AML-193 (cell line): ENCODE data around the gene EIF4A3.
A peak's percentile ranks its signal among the peaks of the same experiment; 100 is the strongest.

ENCODE experiments used
- DNase-seq, 2 experiments: peaks; one replicate each; lab custom pipeline; 2025; lab: John Stamatoyannopoulos, UW

Gene EIF4A3

DNA sequence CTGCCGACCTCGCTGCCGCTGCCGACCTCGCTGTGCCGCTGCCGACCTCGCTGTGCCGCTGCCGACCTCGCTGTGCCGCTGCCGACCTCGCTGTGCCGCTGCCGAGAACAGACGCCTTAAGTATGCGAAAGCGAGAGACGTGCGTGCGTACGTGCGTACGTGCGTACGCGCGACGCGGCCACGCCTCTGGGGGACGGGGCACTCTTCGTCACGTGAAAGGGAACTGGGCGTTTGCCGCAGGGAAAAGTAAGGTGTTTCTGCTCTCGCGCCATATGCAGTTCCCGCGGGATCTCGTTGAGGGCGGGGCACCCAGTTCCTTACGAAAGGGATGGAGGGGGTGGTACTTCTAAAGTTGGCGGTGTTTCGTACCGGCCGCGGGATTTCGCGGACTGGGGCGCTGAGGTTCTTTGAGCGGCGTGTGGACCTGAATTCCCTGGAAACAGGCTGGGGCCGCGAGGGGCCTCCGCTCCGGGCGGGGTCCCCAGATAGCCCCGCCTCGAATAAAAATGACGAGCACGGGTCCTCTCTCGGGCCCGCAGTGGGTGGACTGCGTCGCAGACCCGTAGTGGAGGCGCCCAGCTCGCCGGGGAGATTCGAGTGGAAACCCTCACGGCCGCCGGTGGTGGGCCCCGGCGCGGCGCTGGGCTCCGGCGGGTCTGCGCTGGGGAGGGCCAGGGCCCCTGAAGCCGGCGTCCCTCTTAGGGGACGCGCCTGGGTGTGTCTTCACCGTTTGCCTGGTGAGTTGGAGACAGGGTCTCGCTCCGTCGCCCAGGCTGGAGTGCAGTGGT is at the start of gene EIF4A3:
EIF4A3 (minus strand) TSS at position 94 of the 788 bp plus-strand sequence. CDS start 167 bp downstream, outside the sequence.
- DNase-seq: peak; percentile 98 to 99

DNA sequence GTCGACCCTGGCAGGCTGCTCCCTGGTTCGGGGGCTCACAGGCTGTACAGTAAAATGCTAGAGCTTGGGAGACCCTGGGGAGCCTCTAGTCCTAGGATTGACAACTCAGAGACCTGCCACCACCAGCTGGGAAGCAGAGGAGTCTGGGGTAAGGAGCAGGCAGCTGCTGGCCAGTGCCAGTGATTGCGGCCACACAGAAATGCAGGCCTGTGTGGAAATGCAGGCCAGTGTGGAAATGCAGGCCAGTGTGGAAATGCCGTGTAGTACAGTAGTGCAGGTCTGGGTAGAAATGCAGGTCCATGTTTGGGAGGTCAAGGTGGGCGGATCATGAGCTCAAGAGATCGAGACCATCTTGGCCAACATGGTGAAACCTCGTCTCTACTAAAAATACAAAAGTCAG is 49.7 kb upstream of the EIF4A3 start:
- DNase-seq: no peak

DNA sequence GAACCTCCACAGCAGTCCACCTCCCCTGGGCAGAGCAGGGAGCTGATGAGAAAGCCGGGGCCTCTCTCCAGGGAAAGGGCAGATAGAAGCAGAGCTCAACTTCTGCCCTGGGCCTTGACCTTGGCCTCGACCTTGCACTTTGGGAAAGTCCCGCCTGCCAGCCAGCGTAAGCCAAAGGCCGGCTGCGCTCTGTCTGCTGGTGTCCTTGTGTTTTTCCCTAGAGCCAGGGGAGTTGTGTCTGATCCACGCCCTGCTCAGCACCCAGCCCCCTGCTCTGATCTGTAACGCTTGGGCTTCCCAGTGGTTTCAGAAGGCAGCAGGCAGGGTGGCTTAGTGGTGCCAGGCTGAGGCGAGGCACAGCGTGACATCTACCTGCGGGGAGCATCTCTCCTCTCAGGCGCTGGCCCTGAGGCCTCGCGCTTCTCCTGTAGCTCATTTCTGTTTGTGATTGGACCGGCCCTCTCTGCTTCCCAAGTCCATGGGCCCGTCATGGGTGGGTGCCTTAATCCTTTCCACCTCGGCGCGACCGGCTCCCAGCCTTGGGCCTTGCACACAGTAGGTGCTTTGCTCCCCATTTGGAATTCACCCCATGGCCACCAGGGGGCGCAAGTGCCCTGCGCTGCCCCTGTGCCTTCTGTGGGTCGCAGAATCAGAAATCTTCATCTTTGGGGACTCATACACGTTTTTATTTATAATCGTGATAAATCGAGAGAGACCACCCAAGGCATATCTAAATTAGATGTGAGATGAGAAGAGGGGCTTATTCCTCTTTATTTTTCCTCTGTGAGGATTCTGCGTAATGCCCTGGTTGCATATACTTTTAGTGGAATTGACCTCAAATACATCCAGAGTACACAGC is 49.0 kb upstream of the EIF4A3 start:
- peak; percentile 5 to 38 for DNase-seq

DNA sequence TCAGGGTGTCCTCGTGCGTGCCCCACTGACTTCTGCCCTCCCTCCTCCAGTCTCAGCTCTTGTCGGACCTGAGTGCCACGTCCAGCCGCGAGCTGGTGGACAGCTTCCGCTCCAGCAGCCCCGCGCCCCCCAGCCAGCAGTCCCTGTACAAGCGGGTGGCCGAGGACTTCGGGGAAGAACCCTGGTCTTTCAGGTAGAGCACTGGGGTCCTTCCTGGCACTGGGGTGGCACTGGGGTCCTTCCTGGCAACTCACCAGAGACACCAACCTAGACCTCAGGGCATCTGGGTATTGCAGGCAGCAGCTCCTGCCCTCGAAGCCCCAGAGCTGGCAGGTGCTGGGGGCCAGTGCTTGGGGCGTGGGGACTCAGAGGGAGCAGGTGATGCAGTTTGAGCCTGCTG is 48.2 kb upstream of the EIF4A3 start:
- DNase-seq: no peak

DNA sequence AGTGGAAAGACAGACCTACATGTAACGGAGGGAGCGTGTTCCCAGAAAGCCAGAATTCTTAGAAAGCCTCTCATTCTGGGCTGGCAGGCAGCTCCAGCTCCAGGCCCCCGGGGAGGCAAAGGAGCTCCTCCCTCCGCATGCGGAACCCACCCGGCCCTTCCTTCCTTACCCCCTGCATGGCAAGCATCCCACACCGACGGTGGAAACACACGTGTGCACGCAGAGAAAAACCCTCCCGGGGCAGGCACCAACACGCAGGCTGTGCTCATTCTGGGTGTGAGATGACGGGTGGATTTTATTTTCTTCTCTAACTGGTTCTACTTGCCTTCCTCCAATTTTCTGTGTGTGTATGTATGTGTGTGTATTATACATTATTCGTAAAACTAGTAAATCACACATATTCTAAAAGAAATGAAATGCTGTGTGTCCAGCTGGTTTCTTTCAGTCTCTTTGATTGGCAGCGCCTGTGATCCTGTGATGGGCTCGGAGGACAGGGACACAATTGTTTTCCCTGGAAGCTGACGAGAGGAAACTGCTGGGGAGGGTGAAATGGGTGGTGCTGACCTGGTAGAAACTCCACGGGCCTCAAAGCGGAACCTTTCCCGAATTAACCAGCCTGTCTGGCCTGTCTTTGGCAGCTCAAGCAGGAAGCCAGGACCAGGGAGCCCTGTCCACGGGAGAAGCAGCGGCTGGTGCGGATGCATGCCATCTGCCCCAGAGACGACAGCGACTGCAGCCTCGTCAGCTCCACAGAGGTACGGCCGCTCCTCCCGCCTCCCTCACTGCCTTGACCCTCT is 45.1 kb upstream of the EIF4A3 start:
- DNase-seq: no peak

DNA sequence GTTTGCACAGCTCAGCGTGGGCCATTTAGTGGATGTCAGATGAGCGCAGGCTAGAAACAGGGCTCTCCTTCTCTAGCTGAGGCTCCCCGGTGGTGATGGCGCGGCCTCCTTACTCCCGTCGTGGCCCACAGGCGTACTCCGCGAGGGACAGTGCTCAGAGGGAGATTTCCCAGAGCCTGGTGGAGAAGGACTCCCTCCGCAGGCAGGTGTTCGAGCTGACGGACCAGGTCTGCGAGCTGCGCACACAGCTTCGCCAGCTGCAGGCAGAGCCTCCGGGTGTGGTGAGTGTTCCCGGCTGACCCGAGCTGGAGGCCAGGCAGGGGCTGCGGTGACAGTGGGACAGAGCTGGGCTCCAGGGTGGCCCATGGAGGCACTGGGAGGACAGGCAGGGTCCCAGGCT is 44.3 kb upstream of the EIF4A3 start:
- DNase-seq: no peak

DNA sequence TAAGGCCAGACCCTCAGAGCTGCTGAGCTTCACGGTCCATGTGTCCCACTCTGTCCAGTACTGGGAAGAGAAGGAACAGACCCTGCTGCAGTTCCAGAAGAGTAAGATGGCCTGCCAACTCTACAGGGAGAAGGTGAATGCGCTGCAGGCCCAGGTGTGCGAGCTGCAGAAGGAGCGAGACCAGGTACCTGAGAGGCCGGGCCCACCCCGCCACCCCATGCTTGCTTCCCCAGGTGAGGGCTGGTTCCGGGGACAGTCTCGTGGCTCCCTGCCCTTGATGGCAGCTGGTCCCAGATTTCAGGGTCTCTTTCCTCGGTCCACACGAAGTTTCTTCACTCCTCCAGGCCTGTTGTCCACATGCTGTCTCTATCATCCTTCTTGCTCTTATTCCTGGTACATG is 43.8 kb upstream of the EIF4A3 start:
- DNase-seq: no peak

DNA sequence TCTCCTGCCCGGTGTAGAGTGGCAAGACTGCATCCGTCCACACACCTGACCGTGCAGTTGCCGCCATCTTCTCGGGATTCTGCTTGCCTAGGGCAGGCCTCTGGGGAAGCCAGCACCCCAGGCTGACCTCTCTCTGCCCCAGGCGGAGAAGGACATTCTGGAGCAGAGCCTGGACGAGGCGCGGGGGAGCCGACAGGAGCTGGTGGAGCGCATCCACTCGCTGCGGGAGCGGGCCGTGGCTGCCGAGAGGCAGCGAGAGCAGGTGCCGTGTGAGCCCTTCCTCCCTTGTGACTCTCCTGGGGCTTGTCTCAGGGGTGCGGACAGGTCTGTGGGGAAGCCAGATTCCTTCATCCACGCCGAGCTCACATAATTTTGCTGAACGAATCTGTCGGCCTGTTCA is 42.7 kb upstream of the EIF4A3 start:
- no peak for DNase-seq

DNA sequence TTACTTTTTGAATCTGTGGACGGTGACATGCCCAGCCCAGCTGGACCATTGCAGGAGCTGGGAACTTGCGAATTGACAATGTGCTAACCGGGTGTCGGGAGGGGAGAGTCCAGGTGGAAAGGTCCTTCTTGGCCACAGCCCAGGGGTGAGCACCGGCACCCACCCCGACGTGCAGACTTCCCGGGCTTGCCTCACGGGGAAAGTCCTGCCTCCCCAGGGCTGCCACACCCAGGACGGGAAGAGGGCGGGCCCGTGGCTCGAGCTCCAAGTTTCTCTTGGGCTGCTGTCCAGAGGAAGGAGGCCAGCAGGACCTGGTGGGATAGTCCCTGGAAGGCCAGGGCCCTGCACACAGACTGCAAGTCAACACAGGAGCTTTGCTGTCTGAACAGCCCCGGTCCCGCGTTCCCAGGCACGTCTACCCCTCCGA is 40.6 kb upstream of the EIF4A3 start:
- no peak for DNase-seq

DNA sequence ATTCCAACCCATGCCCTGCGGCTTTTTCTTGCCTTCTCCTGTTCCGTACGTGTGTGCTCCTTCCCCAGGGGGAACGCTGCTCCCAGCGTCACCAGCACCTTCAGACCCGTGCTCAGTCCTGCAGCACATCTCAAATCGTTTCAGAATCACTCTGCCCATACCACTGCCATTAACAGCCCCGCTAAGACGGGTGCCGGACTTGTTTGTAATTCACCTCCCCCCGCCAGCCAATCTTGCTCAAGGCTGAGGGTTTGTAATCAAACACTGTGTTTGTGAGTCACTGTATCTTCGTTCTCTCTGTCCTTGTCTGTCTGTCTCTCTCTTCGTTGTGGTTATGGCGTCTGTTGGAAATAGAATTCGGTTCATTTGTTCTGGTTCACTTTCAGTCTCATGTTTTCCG is 40.2 kb upstream of the EIF4A3 start:
- no peak for DNase-seq

DNA sequence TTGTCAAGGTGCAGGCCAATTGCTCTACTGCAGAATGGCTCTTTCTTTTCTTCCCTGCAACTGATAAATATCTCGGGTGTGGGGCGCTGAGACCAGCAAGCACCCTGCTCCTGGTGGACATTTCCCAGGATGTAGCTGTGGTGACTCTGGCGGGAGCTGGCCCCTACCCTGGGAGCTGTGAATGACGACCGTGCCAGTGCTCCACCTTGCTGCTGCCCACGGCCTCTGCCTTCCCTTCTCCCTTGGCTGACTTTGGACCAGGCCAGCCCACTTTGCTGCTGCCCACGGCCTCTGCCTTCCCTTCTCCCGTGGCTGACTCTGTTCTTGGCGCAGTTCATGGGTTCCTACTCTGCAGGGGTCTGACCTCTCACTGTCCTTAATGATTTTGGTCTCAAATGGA is 39.0 kb upstream of the EIF4A3 start:
- DNase-seq: no peak

DNA sequence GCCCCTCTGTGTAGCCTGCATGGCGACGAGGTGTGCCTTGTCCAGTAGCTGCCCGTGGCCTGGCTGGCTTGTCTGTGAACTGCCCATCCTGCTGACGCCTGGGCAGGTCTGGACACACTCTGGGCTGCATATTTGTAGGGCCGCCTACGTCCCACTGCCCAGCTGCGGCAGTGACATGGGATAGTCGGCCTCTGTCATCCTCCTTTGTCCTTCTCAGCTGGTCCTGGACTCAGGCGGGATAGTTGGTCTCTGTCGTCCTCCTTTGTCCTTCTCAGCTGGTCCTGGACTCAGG is 37.4 kb upstream of the EIF4A3 start:
- DNase-seq: no peak

DNA sequence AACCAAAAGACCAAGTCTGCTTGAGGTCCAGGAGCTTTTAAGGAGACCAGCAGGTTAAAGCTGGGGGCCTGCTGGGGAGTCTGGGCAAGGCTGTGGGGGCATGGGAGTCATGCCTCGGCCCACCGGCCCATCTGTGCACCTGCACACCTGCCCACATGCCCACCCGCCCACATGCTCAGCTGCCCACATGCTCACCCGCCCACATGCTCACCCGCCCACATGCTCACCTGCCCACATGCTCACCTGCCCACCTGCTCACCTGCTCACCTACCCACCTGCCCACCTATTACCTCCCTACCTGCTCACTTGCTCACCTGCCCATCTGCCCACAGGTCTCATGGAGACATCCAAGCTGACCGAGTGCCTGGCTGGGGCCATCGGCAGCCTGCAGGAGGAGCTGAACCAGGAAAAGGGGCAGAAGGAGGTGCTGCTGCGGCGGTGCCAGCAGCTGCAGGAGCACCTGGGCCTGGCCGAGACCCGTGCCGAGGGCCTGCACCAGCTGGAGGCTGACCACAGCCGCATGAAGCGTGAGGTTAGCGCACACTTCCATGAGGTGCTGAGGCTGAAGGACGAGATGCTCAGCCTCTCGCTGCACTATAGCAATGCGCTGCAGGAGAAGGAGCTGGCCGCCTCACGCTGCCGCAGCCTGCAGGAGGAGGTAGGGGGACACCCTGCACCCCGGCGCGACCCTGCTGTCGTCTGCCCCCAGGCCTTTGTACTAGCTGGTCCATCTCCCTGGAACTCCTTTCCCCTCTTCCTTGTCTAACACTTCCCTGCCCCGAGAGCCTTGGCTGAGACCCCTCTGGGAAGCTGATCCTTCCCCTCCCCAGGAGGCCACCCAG is 36.9 kb upstream of the EIF4A3 start:
- no peak for DNase-seq

DNA sequence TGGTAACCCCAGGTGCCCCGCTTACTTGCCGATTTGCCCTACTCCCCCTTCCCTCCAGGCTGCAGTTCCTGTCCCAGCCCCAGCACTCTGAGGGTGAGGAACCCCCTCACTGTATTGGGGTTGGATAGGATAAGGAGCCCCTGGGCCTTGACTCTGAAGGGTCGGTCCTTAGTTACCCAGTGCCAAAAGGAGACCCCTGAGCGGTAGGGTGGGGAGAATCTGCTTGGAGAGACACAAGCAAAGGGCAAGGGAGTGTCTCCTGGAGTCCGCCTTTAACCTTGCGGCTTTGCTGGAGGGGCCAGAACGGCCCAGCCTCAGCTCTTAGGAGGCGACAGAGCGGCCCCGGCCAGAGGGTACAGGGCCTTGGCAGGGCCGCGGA is 35.9 kb upstream of the EIF4A3 start:
- no peak for DNase-seq

DNA sequence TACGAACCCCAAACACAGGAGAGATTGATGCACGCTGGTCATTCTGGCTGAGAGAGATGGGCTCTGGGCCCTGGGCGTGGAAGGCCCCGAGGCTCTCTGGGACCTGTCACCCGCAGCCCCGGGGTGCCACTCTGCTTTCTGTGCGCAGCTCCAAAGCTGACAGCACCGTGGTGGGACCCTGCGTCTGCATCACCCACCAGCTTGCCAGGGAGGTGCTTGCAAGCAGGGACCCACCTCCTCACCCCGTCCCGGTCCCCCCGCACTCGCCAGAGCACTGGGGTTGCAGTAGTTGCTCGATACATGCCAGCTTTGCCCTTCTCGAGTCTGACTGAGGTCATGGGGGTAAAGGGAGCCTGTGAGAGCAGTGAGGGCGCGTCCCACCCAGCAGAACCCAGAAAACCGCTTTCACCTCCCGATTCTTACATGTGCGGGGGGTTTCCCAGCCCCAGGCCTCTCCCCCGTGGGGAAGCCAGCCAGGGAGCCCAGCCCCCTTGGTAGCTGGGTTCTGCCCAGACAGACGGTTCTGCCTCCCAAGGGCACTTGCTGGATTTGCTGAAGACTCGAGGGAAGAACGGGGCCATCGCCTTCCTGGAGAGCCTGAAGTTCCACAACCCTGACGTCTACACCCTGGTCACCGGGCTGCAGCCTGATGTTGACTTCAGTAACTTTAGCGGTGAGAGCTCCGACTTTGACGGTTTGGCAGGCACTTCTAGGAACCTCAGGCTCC is 35.4 kb upstream of the EIF4A3 start:
- DNase-seq: no peak

DNA sequence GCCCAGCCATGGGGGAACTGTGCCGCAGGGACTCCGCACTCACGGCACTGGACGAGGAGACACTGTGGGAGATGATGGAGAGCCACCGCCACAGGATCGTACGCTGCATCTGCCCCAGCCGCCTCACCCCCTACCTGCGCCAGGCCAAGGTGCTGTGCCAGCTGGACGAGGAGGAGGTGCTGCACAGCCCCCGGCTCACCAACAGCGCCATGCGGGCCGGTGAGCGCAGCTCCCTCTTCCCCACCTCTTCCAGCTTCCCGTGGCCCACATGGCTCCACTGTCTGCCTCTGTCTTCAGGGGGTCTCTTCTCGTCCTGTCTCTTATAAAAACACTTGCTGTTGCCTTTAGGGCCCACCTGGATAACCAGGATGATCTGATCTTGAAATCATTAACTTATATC is 34.5 kb upstream of the EIF4A3 start:
- DNase-seq: no peak

DNA sequence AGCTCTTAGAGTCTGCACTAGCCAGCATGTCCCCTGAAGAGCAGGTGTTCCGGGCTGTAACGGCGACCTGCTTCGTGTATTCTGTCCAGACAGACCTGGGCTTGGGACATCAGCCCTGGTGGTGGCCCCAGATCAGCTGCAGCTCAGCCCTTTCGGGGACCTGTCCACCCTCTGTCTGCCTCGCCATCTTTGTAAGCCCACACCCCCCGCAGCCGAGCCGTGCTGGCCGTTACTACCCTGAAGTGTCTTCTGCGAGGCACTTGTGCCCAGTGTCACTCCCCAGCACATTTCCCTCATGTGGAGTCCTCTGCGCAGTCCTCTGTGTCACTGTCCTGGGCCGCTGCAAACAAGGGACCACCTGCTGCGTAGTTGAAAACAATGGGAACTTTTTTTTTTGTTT is 33.3 kb upstream of the EIF4A3 start:
- DNase-seq: no peak

DNA sequence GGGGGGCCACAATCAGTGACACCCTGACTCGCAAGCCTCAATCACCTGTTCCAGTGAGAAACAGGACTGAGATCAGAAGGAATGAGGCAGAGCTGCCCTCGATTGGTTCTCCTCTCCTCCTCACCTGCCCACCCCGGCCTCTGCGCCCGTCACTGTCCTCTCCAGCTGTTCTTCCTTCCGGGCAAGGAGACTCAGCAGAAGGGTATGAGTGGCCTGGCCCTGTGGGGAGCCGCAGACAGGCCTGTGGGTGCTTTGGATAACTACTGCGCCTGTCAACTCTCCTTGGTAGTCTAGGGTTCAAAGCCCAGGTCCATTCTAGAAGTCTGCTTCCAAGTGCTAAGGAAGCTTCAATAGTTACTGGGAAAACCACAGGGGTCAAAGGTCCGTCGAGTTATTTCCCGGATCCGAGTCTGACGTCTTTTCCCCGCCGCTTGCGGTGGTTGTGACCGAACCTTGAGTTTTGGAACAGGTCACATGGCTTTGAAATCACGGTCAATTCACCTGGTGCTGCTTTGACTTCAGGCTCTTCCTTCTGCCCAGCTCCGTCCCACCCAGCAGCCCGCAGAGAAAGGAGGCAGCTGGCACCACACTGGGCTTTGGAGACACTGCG is 31.2 kb upstream of the EIF4A3 start:
- no peak for DNase-seq

DNA sequence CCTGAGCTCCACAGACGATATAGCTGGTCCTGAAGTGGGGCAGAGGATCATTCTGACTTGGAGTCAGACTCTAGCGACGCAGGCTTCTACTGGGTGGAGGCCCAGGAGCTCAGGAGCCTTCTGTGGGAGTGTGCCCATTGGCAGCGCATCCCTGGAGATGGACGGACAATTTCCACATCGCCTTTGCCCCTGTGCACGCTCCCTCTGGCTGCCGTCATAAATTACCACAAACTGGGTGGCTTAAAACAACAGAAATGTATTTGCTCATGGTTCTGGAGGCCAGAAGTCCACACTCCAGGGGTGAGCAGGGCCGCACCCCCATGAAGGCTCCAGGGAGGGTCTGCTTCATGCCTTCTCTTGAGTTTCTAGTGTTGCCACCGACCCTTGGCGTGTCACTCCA is 29.8 kb upstream of the EIF4A3 start:
- no peak for DNase-seq

DNA sequence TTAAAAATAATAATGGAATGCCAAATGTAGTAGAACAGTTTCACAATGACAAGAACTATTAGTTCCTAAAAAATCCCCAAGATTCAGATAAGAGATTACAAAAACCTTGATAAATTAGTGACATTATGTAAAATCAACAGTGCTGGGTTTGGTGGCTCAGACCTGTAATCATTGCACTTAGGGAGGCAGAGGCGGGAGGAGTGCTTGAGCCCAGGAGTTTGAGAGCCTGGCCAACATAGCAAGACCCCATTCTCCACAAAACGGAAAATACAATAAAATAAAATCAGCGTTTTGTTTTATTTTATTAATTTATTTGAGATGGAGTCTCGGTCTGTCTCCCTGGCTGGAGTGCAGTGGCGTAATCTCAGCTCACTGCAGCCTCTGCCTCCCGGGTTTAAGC is 27.0 kb upstream of the EIF4A3 start:
- no peak for DNase-seq

DNA sequence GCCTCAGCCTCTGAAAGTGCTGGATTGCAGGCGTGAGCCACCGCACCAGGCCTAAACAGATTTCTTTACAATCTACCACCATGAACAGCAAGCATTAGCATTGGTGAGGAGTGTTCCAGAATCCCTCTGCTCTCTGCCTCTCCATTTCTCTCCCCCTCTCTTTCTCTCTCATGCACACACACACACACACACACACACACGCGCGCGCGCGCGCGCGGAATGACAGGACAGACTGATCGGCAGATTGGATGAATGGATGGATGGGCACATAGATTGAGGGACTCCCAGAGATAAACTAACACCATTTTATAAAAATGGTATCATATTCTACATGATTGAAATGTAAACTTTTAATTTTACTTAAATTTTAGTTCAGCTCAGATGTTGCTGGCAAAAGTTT is 26.2 kb upstream of the EIF4A3 start:
- no peak for DNase-seq
